GM19240 (cell line): ENCODE measurements around the gene RAP2C.

Experiments
- DNase-seq: peaks from one replicate; pipeline ENCODE4 v3.0.0; 2011; ENCODE audit warnings: low spot score; ENCODE audit not compliant: insufficient read length

Gene RAP2C

DNA sequence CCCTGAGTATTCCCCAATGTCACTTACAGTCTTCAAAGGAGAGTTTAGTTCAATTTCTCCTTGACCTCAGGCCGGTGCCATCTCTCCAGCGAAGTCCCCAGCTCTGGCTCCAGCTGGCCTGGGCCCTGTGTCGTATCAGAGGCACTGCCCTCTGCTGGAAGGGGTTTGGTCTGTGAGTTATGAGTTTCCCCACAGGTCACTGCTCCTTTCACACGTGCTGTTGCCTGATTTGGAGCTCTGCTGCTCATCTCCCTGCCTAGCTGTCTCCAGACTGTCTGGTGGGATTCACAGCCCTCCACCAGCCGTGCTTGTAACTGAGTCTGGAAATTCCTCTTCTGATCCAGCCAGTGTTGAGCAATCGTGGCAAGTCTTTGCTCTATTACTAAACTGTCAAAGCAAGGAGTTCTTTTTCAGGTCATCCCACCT is at the start of gene RAP2C:
RAP2C (minus strand) TSS at position 105 of the 426 bp plus-strand sequence. CDS start 2,179 bp downstream, outside the sequence.
- DNase-seq = peak; percentile 38

DNA sequence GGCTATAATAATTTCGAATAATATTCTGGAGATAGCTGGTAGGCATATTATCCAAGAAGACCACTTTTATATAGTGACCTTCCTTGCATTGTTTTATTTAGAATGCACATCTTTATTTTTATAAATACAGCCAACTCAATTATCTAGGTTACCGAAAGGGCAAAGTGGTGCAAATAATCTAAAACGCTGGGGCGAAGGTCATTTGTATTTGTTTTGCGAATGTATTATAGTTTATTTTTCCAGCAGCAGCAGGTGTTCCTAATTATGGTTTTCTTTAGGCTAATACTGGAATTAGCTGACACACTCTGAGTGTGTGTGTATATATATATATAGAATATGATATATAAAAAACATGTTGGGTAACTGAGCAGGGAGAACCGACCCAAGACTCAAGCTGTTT is 48.1 kb upstream of the RAP2C start:
- no peak for DNase-seq

DNA sequence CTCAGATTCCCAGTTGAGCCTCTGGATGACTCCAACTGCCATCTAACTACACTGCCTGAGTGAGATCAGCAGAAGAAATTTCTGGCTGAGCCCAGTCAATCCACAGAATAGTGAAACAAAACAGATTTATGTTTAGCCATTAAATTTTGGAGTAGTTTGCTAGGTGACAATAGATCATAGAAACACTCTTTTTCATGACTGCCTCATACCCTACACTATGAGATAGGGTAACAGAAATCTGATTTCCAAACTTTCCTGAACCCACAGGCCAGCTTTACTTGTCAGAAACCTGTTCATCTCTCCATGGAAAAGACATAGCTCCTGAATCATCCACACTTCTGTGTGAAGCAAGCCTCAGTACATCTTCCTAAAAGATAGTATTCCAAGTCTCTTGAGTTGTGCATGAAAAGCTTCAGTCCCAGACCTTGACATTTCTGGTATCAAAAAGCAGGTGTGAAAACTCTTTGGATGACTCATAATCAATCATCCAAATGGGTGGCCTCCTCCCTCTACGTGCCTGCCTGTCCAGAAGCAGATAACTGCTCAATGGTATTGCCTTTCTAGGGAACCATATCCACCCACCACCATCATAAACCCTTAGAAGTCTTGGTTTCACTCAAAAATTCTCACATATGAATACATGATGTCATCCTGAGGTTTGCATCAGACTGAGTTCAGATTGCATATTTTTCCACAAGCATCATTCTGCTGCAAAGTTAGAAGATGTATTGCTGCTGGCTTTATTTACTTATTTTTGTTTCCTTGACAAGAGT is 47.5 kb upstream of the RAP2C start:
- DNase-seq = no peak

DNA sequence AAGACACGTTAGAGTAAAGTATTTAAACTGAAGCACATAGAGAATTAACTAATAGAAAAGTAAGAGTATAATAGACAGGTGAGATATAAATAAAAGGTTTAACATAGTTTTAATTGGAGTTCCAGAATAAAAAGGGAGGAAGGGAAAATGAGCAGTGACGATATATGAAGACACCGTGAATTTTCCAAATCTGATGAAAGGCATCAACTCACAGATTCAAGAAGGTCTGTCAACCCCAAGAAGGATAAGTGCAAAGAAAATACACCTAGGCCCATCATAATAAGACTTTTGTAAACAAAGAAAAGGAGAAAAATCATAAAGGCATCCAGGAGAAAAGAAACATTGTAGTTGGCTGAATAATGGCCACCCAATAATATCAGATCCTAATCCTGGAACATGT is 43.9 kb upstream of the RAP2C start:
- no peak for DNase-seq

DNA sequence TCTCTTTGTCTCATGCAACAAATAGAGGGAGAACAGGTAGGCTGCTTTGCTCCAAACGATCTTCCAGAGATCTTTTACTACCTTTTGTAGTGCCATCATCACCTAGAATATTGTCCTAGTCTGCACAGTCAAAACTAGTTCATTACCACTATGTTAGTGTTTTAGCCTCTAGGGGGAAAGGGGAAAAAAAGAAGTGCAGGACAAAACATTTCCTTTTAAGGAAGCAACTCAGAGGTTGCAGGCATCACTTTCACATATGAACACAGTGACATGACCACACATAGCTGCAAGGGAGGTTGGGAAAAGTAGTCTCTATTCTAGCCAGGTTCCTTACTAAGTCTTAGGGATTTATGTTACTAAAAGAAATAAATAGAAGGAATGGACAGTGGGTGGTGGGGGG is 39.3 kb upstream of the RAP2C start:
- no peak for DNase-seq

DNA sequence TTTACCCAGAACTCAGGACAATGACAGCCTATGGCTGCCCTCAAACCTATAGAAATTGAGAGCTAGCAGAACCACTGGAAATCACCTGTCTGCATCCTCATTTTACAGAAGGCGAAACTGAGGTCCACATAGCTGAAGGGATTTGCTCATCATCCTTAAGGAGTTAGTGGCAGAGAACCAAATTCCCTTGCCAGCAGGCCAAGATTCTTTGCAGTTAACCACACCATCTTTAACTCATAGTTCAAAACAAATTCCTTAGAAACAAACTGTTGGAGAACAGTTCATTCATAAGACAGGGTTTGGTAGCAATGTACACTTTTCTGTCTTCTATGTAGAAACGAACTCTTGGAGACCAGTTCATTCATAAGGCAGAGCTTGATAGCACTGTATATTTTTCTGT is 37.9 kb upstream of the RAP2C start:
- no peak for DNase-seq

DNA sequence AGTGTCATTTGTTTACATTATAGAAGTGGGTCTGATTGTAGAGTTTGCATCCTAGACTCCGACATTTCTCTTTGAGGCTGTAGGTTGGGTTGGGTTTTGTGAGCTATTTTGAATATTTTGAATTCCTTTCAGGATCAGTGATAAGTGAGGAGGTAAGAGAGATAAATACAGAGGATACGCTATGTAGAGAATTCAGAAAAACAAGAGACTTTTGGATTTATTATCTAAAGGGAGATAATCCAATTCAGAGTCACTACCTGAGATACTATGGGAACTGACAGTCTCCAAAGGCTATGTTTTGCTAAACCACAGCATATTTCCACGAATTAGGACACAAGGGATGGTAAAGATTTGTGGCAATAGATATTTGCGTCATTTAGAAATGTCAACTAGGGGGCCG is 16.9 kb upstream of the RAP2C start:
- DNase-seq = no peak

DNA sequence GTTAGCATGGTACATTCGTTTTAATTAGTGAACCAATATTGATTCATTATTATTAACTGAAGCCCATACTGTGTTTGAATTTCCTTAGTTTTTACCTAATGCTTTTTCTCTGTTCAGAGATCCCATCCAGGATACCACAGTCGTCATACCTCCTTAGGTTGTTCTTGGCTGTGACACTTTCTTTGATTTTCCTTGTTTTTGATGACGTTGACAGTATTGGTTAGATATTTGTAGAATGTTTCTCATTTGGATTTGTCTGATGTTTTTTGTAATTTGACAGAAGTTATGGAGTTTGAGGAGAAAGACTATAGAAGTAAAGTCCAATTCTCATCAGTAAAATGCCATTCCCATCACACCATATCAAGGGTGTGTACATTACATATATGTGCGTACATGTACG is 16.2 kb upstream of the RAP2C start:
- no peak for DNase-seq

DNA sequence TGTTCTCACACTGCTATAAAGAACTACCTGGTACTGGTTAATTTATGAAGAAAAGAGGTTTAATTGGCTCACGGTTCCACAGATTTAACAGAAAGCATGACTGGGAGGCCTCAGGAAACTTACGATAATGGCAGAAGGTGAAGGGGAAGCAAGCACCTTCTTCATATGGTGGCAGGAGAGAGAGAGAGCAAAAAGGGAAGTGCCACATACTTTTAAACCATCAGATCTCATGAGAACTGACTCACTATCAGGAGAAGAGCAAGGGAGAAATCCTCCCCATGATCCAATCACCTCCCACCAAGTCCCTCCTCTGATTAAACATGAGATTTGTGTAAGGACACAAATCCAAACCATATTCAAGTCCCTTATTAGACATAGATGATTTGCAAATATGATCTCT is 12.3 kb upstream of the RAP2C start:
- no peak for DNase-seq

DNA sequence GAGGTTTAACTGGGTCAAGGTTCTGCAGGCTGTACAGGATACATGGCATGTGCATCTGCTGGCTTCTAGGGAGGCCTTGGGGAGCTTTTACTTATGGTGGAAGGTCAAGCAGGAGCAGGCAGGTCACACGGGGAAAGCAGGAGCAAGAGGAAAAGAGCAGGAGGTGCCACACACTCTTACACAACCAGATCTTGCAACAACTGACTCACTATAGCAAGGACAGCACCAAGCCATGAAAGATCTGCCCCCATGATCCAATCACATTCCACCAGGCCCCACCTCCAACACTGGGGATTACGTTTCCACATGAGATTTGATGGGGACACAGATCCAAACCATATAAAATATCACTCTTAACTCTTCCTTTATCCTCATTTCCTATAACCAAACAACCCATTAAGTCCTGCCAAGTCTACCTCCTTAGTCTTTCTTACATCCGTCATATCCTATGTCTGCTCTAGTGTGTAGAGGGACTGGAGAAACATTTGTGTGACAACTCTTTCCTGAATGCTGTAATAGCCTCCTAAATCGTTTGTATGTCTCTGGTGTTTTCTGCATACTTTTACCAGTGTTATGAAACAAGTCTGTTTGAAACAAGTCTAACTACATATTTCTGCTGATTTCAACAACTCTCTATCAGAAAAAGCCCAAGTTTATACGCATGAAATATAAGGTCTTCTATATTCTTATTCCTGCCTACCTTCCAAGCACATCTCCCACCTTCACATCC is 8.3 kb upstream of the RAP2C start:
- no peak for DNase-seq

DNA sequence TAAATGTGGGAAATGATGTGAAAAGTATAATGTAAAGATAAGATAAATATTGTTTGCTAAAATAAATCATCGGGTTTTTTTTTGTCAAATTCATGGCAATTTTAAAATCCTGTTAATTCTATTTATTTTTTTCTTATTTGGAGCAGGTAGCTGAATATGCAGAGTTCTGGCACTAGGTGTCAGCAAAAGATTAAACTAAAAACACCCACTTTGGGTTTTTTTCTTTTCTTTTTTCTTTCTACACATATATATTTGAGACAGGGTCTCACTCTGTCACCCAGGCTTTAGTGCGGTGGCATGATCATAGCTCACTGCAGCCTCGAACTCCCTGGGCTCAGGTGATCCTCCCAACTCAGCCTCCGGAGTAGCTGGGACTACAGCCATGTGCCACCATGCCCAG is 6.9 kb upstream of the RAP2C start:
- no peak for DNase-seq

DNA sequence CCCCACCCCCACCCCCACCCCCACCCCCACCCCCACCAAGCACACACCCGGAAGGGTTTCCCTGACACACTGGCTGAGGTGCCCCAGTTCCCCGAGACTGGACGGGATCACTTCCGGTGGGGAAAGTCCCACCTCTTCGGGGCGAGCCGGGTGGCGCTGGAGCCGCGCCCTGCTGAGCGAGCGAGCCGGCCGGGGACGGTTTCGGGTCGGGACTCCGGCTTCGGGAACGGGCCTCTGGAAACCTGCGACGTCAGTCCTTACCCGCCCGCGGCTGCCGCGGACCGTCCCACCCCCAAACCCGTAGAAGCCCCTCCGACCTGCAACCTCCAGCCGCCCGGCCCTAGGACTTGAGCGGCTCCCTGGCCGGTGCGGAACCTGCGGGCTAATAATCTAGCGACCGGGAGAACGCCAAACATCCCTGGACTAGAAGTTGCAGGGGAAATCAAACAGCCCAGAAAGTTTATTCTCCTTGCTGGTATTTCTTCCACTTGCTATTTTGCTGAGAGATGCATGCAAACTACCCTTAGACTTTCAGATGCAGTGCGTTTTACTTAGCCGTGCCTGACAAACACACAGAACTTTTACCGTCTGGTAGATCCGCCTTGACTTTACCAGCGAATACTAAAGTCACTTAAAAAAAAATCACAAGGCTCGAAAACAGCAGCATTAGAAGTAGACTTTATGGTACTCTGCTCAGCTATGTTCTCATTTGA is 991 bp downstream of the RAP2C start:
- DNase-seq = peak; percentile 26

DNA sequence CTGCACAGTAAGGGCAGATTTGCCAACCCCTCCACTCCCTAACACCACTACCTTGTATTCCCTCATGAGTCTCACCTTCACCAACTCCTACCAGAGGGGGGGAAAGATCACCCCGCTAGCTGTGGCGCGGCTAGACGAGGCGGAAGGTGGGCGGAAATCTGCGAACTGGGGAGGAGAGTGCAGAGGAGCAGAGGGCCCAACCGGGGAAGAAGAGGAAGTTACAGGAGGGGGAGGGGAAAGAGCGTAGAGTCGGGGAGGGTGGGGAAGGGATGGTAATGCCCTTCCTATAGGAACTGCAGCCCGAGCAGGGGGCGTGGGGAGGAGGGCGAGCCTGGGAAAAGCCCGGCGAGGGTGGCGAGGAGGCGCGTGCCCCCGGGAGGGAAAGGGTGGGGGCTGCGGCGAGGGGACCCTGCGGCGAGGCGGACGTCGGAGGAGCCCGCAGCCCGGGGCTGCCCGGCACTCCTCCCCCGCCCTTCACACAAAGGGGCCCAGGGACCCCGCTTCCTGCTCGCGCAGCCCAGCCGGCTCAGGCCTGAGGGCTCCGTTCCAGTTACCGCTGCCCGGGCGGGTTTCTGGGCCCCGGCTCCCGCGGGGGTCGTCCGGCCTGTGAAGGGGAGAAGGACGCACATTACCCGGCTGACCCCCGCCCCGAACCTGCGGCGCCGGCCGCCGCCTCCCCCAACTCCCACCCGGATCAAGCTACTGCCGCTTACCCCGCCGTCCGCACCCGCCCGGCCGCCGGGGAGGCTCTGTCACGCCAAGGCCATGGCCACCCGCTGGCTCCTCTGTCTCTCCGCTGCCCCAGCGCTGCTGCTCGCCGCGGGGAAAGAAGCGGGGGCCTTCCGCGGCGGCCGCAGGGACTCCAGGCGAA is 1.8 kb downstream of the RAP2C start:
- peak; percentile 29 for DNase-seq

DNA sequence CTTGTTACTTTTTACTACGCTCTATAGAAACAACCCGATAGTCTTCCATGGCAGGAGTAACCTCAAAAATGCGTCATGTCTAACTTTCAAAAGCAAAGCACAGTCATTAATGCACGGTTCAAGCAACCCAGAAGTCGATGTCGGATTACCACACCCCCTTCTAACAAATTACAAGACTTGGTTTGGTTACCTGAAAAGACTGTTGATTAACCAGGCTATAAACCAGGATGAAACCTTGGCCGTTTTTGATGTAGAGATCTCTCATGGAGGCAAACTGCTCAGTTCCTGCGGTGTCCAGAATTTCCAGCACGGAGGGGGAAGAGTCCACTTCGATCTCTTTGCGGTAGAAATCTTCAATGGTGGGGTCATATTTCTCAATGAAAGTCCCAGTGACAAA is 2.4 kb downstream of the RAP2C start:
- no peak for DNase-seq

DNA sequence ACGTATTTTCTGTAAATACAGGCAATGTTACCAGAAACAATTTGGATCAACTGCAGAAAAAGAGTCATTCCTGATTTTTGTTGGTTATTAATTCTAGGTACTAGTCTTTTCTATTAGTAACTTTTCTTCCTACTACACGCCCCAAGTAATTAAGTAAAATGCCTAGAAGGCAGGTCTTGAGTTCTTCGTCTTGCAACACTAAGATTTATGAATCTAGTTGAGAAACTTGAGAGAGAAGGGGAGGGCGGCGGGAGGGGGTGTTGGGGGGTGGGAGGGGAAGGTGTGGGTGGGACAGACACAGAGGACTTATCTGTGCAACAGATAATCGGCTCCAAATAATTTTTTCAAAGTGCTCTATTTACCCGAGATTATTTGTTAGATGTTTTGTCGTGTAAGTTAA is 3.0 kb downstream of the RAP2C start:
- DNase-seq = no peak

DNA sequence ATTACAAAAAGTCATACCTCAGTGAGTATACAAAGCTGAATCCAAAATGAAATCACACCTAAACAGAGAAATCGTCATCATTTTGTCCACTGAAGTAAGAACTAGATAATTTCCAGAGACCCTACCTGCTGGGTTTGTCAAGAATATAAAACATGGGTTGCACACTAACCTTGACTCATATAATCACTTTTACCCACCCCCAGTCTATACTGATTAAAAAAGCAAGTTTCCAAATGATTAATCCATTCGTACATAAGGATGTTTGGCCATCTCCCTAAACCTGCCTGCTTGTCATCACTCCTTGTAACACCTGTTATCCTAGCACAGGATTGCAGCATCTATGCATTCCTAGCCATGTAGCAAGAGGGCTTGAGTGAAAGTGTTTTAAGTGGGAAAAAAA is 4.7 kb downstream of the RAP2C start:
- no peak for DNase-seq

DNA sequence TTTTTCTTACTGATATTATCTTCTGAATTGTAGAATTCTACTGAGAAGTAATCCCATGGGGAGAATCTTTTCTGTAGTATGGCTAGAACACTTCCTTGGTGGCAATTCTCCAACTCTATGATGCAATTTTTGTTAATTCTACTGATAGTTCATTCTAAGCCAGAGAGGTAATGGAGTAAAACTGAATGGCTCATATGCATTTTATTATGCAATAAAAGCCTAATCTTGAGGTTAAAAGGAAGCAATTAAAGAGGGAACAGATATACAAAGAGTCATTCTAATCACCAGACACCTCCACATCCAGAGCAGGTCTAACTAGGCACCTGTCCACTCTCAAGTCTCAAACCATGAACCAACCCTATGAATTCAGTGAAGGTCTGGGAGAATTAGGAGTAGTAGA is 9.7 kb downstream of the RAP2C start:
- no peak for DNase-seq

DNA sequence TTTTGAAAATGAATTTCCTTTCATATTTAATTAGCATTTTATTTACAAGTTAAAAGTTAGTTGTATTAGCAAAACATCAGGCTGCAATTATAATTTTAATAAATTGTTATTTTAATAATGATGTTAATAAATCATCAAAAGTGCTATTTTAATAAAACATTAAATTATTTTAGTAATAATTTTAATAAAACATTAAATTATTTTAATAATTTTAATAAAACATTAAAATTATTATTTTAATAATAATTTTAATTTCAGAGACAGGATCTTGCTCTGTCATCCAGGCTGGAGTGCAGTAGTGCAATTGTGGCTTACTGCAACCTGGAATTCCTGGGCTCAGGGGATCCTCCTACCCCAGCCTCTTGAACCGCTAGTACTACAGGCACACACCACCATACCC is 10.8 kb downstream of the RAP2C start:
- no peak for DNase-seq

DNA sequence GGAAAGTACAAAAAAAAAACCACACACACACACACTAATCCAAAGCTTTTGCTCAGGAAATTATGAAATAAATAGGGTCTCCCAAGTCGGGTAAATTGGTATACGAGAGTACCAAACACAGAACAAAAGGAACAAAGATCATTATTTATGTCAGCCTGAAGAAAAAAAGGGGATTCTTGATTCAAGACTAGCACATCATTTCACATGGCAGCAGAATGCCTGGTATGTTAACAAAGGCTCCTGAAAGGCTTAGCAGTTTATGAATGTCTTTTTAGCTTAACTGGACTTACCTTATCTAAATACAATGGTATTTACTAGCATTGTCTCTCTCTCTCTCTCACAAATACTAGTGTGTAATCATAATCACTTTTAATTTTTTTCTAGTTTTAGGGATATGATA is 11.3 kb downstream of the RAP2C start:
- no peak for DNase-seq

DNA sequence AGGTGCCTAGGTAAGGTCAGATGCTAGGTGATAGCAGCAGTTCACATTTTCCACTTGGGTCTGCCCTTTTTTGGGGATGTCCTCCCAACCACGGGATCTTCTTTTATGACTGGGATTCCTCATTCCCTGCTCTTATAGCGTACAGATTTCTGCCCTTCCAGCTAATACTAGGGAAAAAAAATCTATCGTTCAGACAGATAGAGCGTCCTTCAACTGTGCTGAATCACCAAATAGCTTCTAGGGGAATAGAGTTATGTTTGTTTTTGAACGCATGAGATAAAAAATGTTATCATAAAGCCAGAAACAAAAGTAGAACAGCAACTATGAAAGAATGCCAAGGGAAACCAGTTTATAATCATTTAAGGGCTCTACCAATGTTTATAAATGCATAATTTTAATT is 13.0 kb downstream of the RAP2C start:
- DNase-seq = no peak

DNA sequence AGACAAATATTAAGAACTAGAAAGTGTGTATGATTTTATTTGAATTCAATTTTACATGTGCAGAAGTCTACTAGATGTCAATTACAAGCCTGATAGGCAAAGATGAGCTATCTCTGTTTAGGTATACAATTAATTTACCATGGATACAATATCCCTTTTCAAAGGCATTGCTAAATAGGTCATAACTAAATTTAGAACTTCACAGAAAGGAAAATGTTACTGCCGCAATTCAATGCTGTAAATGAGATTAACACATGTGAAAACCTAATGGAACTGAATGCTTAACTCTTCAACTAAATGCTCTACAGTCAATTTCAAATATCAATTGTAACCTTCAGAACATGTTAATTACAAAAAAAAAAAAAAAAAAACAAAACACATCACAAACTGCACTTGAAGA is 14.6 kb downstream of the RAP2C start:
- no peak for DNase-seq
